WTC11 (cell line): ENCODE results near the gene RASGRP2. TPM values are rescaled to one million over a fixed set of nuclear protein-coding genes. Genes with fewer than 3 reads are reported as not detected.

Experiments
- ATAC-seq: fragments of 200-7000 bp; cut with Tn5 transposase; 2 replicates; pipeline ENCODE4 v1.10.0; 2021; ENCODE audit warnings: mild to moderate bottlenecking, moderate library complexity
- CTCF ChIA-PET: fragments of 300-600 bp; sonication (Branson Sonifier 250); formaldehyde crosslinking; loops from one replicate; lab custom pipeline; 2021; ENCODE audit warnings: antibody characterized with exemption; lab: Charles Lee
- POLR2A ChIA-PET: fragments of 350-600 bp; sonication (Branson Sonifier 250); formaldehyde crosslinking; loops from one replicate; lab custom pipeline; 2021; ENCODE audit warnings: antibody characterized with exemption; lab: Charles Lee
- DNase-seq: peaks from one replicate; pipeline ENCODE4 v3.0.0; 2021; ENCODE audit warnings: low spot score
- H3K27ac Mint-ChIP-seq: 2 replicates; pipeline ENCODE4 v1.8.0; 2021; ENCODE audit warnings: mixed read lengths
- H3K27me3 Mint-ChIP-seq: 2 replicates; pipeline ENCODE4 v1.8.0; 2021; ENCODE audit warnings: low read depth, mild to moderate bottlenecking, moderate library complexity, mixed read lengths
- H3K36me3 Mint-ChIP-seq: 2 replicates; pipeline ENCODE4 v1.8.0; 2021; ENCODE audit warnings: mixed read lengths
- H3K4me1 Mint-ChIP-seq: 2 replicates; pipeline ENCODE4 v1.8.0; 2022; ENCODE audit warnings: mixed read lengths
- H3K4me3 Mint-ChIP-seq: 2 replicates; pipeline ENCODE4 v1.8.0; 2021; ENCODE audit warnings: mild to moderate bottlenecking, moderate library complexity, mixed read lengths
- H3K9me3 Mint-ChIP-seq: 2 replicates; pipeline ENCODE4 v1.8.0; 2021; ENCODE audit warnings: mixed read lengths
- ATF1 ChIP-seq: sonication (generic); formaldehyde crosslinking; IDR thresholded peaks from 2 replicates; pipeline ENCODE4 v1.8.1; 2023; ENCODE audit warnings: mild to moderate bottlenecking, moderate library complexity, missing genetic modification reagents
- CBFB ChIP-seq: sonication (generic); formaldehyde crosslinking; IDR thresholded peaks from 2 replicates; pipeline ENCODE4 v1.8.1; 2022; ENCODE audit warnings: mild to moderate bottlenecking, low read depth, missing genetic modification reagents
- EMX1 ChIP-seq: fragments of 250-450 bp; sonication (Bioruptor Pico); IDR thresholded peaks from 2 replicates; pipeline ENCODE4 v1.8.0; 2021; ENCODE audit warnings: mild to moderate bottlenecking
- ETV6 ChIP-seq: sonication (generic); formaldehyde crosslinking; IDR thresholded peaks from 2 replicates; pipeline ENCODE4 v1.8.1; 2022; ENCODE audit warnings: mild to moderate bottlenecking, missing genetic modification reagents
- FOXK1 ChIP-seq: sonication (generic); formaldehyde crosslinking; IDR thresholded peaks from 2 replicates; pipeline ENCODE4 v1.8.0; 2022; ENCODE audit warnings: mild to moderate bottlenecking, moderate library complexity, missing genetic modification reagents
- NFE2L1 ChIP-seq: sonication (generic); formaldehyde crosslinking; IDR thresholded peaks from 2 replicates; pipeline ENCODE4 v1.8.1; 2023; ENCODE audit warnings: missing genetic modification reagents
- NR1H2 ChIP-seq: sonication (generic); formaldehyde crosslinking; IDR thresholded peaks from 2 replicates; pipeline ENCODE4 v1.9.0; 2021; ENCODE audit warnings: mild to moderate bottlenecking, moderate library complexity, missing genetic modification reagents
- PRRX2 ChIP-seq: fragments of 250-450 bp; sonication (Bioruptor Pico); IDR thresholded peaks from 2 replicates; pipeline ENCODE4 v1.8.0; 2021; ENCODE audit warnings: mild to moderate bottlenecking
- SMAD4 ChIP-seq: sonication (generic); formaldehyde crosslinking; IDR thresholded peaks from 2 replicates; pipeline ENCODE4 v1.8.0; 2022; ENCODE audit warnings: mild to moderate bottlenecking, missing genetic modification reagents
- SOX15 ChIP-seq: fragments of 250-450 bp; sonication (Bioruptor Pico); IDR thresholded peaks from 2 replicates; pipeline ENCODE4 v1.9.0; 2021; ENCODE audit warnings: mild to moderate bottlenecking
- SP1 ChIP-seq: sonication (generic); formaldehyde crosslinking; conservative IDR thresholded peaks from 2 replicates; pipeline ENCODE4 v1.8.1; 2022; ENCODE audit warnings: missing genetic modification reagents
- ZNF396 ChIP-seq: fragments of 250-450 bp; sonication (Bioruptor Pico); IDR thresholded peaks from 2 replicates; pipeline ENCODE4 v1.8.0; 2021; ENCODE audit warnings: mild to moderate bottlenecking, moderate library complexity, borderline replicate concordance
- ZNF423 ChIP-seq: fragments of 250-450 bp; sonication (Bioruptor Pico); IDR thresholded peaks from 2 replicates; pipeline ENCODE4 v2.1.2; 2022; ENCODE audit warnings: mild to moderate bottlenecking, moderate library complexity
- total RNA-seq: library from RNA; stranded (reverse); gene quantifications from 3 replicates; pipeline ENCODE4 v1.2.3, GENCODE V29; 2021
- TF ChIP-seq, protein P1 (sequence below): fragments of 250-450 bp; sonication (Bioruptor Pico); IDR thresholded peaks from 2 replicates; pipeline ENCODE4 v1.8.0; 2021; ENCODE audit warnings: mild to moderate bottlenecking
- TF ChIP-seq, protein P2 (sequence below): sonication (generic); formaldehyde crosslinking; IDR thresholded peaks from 2 replicates; pipeline ENCODE4 v1.8.0; 2022; ENCODE audit warnings: mild to moderate bottlenecking, missing genetic modification reagents
- TF ChIP-seq, protein P3 (sequence below): sonication (generic); formaldehyde crosslinking; IDR thresholded peaks from 2 replicates; pipeline ENCODE4 v1.8.0; 2023; ENCODE audit warnings: mild to moderate bottlenecking, missing genetic modification reagents
- TF ChIP-seq, protein P4 (sequence below): fragments of 250-450 bp; sonication (Bioruptor Pico); IDR thresholded peaks from 2 replicates; pipeline ENCODE4 v1.9.0; 2021; ENCODE audit warnings: moderate library complexity, mild to moderate bottlenecking, inconsistent platforms, borderline replicate concordance
- TF ChIP-seq, protein P5 (sequence below): sonication (generic); formaldehyde crosslinking; IDR thresholded peaks from 2 replicates; pipeline ENCODE4 v1.8.0; 2022; ENCODE audit warnings: mild to moderate bottlenecking, missing genetic modification reagents
- TF ChIP-seq, protein P6 (sequence below): sonication (generic); formaldehyde crosslinking; IDR thresholded peaks from 2 replicates; pipeline ENCODE4 v1.8.0; 2022; ENCODE audit warnings: mild to moderate bottlenecking, missing genetic modification reagents
- TF ChIP-seq, protein P7 (sequence below): sonication (generic); formaldehyde crosslinking; IDR thresholded peaks from 2 replicates; pipeline ENCODE4 v1.8.0; 2022; ENCODE audit warnings: missing genetic modification reagents
- TF ChIP-seq, protein P8 (sequence below): fragments of 250-450 bp; sonication (Bioruptor Pico); conservative IDR thresholded peaks from 2 replicates; pipeline ENCODE4 v1.9.0; 2021; ENCODE audit warnings: mild to moderate bottlenecking

Gene RASGRP2
- total RNA-seq, 1 experiment from 2014 or later: 31.9 TPM

DNA sequence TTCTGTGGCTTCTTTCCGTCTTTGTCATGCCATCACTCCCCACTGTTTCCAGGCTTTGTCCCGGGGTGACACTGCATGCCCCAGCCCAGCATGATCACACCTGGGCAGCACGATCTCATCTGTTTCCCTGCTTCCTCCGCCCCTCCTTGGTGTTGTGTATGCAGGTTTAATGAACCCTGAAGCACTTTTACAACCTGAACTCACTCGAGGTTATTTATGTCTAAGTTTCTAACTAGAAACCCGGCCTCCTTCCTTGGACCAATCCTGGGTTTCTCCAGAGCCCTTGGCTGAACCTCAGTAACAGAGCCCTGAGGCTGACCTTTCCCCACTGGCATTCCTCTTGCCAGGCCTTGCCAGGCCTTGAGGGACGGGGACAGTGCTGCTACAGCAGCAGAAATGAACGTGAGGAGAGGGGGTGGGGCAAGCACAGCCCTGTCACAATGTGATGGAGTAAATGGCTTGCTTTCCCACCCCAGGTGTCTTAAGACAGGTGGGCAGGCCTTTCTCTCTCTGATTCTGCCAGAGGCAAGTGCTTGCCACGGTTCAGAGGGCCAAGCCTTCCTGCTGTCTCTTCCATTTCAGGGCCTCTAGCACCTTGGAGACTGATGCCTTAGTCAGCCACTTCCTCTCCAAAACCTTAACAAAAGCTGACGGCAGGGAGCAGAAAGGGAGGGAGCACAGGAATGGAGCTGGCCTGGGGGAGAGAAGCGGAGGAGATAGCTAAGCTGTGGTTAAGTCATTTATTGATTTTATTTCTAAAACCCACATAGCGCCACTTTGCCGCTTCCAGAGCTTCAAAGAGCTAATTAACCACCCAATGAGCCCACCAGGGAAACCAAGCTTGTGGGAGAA is 19.0 kb upstream of the RASGRP2 start:
- DNase-seq: peak; percentile 53
- no peaks in the 10 kb centered on the region for H3K27me3 Mint-ChIP-seq
- H3K27ac Mint-ChIP-seq: peak overlapping the region; percentile 98
- peaks cover 88% of the 10 kb centered on the region for H3K4me1 Mint-ChIP-seq
- peak; percentile 18 for ATAC-seq
- CTCF ChIA-PET: interaction anchor here (0.5 to 7.5 kb wide), 9 partner anchors 10 to 555 kb away, joined by 3 to 150 read pairs (median 6); partner anchors contain the start of genes ARL2, RASGRP2 and SF1
- peaks cover 30% of the 10 kb centered on the region for H3K36me3 Mint-ChIP-seq
- TF ChIP-seq NFE2L1 (CRISPR knock-in tag): peak; percentile 80
- peak; percentile 46; the same call in 1 of the 2 replicates for TF ChIP-seq ETV6 (CRISPR knock-in tag)
- TF ChIP-seq ZNF423 (CRISPR knock-in tag): peak; percentile 97
- no peak for TF ChIP-seq ZNF396 (CRISPR knock-in tag)
- TF ChIP-seq SMAD4 (CRISPR knock-in tag): no peak
- TF ChIP-seq, protein P1, sequence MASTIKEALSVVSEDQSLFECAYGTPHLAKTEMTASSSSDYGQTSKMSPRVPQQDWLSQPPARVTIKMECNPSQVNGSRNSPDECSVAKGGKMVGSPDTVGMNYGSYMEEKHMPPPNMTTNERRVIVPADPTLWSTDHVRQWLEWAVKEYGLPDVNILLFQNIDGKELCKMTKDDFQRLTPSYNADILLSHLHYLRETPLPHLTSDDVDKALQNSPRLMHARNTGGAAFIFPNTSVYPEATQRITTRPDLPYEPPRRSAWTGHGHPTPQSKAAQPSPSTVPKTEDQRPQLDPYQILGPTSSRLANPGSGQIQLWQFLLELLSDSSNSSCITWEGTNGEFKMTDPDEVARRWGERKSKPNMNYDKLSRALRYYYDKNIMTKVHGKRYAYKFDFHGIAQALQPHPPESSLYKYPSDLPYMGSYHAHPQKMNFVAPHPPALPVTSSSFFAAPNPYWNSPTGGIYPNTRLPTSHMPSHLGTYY: peak; percentile 56; the same call in 1 of the 2 replicates
- TF ChIP-seq CBFB: no peak
- TF ChIP-seq, protein P2, sequence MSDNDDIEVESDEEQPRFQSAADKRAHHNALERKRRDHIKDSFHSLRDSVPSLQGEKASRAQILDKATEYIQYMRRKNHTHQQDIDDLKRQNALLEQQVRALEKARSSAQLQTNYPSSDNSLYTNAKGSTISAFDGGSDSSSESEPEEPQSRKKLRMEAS (CRISPR knock-in tag): 0 out of 2 replicates have a peak, but pooled peaks have one; percentile 13
- TF ChIP-seq EMX1 (CRISPR knock-in tag): 0 out of 2 replicates have a peak, but pooled peaks have one; percentile 27
- no peak for TF ChIP-seq ATF1
- no peak for TF ChIP-seq SOX15 (CRISPR knock-in tag)
- TF ChIP-seq PRRX2: peak; percentile 34; the same call in 1 of the 2 replicates
- TF ChIP-seq, protein P3, sequence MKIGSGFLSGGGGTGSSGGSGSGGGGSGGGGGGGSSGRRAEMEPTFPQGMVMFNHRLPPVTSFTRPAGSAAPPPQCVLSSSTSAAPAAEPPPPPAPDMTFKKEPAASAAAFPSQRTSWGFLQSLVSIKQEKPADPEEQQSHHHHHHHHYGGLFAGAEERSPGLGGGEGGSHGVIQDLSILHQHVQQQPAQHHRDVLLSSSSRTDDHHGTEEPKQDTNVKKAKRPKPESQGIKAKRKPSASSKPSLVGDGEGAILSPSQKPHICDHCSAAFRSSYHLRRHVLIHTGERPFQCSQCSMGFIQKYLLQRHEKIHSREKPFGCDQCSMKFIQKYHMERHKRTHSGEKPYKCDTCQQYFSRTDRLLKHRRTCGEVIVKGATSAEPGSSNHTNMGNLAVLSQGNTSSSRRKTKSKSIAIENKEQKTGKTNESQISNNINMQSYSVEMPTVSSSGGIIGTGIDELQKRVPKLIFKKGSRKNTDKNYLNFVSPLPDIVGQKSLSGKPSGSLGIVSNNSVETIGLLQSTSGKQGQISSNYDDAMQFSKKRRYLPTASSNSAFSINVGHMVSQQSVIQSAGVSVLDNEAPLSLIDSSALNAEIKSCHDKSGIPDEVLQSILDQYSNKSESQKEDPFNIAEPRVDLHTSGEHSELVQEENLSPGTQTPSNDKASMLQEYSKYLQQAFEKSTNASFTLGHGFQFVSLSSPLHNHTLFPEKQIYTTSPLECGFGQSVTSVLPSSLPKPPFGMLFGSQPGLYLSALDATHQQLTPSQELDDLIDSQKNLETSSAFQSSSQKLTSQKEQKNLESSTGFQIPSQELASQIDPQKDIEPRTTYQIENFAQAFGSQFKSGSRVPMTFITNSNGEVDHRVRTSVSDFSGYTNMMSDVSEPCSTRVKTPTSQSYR (CRISPR knock-in tag): 0 out of 2 replicates have a peak, but pooled peaks have one; percentile 37
- TF ChIP-seq, protein P4, sequence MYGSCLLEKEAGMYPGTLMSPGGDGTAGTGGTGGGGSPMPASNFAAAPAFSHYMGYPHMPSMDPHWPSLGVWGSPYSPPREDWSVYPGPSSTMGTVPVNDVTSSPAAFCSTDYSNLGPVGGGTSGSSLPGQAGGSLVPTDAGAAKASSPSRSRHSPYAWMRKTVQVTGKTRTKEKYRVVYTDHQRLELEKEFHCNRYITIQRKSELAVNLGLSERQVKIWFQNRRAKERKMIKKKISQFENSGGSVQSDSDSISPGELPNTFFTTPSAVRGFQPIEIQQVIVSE (CRISPR knock-in tag): no peak
- TF ChIP-seq SP1: peak; percentile 29
- TF ChIP-seq FOXK1: peak; percentile 59; the same call in 1 of the 2 replicates
- TF ChIP-seq NR1H2 (CRISPR knock-in tag): no peak
- TF ChIP-seq, protein P5, sequence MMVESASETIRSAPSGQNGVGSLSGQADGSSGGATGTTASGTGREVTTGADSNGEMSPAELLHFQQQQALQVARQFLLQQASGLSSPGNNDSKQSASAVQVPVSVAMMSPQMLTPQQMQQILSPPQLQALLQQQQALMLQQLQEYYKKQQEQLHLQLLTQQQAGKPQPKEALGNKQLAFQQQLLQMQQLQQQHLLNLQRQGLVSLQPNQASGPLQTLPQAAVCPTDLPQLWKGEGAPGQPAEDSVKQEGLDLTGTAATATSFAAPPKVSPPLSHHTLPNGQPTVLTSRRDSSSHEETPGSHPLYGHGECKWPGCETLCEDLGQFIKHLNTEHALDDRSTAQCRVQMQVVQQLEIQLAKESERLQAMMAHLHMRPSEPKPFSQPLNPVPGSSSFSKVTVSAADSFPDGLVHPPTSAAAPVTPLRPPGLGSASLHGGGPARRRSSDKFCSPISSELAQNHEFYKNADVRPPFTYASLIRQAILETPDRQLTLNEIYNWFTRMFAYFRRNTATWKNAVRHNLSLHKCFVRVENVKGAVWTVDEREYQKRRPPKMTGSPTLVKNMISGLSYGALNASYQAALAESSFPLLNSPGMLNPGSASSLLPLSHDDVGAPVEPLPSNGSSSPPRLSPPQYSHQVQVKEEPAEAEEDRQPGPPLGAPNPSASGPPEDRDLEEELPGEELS (CRISPR knock-in tag): 0 out of 2 replicates have a peak, but pooled peaks have one; percentile 59
- TF ChIP-seq, protein P6, sequence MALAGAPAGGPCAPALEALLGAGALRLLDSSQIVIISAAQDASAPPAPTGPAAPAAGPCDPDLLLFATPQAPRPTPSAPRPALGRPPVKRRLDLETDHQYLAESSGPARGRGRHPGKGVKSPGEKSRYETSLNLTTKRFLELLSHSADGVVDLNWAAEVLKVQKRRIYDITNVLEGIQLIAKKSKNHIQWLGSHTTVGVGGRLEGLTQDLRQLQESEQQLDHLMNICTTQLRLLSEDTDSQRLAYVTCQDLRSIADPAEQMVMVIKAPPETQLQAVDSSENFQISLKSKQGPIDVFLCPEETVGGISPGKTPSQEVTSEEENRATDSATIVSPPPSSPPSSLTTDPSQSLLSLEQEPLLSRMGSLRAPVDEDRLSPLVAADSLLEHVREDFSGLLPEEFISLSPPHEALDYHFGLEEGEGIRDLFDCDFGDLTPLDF: no peak
- TF ChIP-seq, protein P7, sequence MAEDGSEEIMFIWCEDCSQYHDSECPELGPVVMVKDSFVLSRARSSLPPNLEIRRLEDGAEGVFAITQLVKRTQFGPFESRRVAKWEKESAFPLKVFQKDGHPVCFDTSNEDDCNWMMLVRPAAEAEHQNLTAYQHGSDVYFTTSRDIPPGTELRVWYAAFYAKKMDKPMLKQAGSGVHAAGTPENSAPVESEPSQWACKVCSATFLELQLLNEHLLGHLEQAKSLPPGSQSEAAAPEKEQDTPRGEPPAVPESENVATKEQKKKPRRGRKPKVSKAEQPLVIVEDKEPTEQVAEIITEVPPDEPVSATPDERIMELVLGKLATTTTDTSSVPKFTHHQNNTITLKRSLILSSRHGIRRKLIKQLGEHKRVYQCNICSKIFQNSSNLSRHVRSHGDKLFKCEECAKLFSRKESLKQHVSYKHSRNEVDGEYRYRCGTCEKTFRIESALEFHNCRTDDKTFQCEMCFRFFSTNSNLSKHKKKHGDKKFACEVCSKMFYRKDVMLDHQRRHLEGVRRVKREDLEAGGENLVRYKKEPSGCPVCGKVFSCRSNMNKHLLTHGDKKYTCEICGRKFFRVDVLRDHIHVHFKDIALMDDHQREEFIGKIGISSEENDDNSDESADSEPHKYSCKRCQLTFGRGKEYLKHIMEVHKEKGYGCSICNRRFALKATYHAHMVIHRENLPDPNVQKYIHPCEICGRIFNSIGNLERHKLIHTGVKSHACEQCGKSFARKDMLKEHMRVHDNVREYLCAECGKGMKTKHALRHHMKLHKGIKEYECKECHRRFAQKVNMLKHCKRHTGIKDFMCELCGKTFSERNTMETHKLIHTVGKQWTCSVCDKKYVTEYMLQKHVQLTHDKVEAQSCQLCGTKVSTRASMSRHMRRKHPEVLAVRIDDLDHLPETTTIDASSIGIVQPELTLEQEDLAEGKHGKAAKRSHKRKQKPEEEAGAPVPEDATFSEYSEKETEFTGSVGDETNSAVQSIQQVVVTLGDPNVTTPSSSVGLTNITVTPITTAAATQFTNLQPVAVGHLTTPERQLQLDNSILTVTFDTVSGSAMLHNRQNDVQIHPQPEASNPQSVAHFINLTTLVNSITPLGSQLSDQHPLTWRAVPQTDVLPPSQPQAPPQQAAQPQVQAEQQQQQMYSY: 0 out of 2 replicates have a peak, but pooled peaks have one; percentile 3
- TF ChIP-seq, protein P8, sequence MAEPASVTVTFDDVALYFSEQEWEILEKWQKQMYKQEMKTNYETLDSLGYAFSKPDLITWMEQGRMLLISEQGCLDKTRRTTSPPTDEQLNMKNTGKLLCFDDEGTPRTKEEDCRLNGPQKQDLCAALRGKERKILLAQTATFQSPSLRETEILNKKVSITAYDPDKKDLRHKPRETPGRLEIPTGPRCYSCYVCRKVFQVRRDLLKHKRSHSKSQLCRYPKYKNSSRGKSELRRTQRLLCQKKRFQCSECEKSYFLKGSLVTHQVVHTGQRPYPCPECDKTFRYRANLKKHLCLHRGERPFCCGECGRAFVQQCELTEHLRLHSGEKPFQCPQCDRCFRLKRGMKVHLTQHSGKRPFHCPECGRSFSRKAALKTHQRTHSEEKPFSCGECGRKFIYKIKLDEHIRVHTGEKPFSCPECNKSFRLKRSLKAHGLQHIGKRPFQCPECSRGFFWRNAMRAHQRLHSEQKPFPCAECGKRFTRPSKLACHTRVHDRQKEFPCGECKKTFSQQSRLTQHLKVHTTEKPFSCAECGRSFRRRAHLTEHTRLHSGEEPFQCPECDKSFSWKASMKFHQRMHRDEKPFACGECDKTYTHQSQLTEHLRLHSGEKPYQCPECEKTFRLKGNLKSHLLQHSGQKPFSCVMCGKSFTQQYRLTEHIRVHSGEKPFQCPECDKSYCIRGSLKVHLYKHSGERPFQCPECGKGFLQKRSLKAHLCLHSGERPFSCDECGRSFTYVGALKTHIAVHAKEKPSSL (CRISPR knock-in tag): no peak
- POLR2A ChIA-PET: interaction anchor here (0.6 to 5.0 kb wide), 4 partner anchors 12 to 204 kb away, joined by 3 to 45 read pairs (median 6); partner anchors contain the start of genes RASGRP2 and SF1
- H3K9me3 Mint-ChIP-seq: no peaks in the 10 kb centered on the region
- H3K4me3 Mint-ChIP-seq: peak overlapping the region; percentile 43
